WTC11 (cell line): Measurements from ENCODE around the gene REEP3. TPM values are rescaled to one million over a fixed set of nuclear protein-coding genes. Genes with fewer than 3 reads are reported as not detected.

Experiments used
- ATAC-seq: fragments of 200-7000 bp; cut with Tn5 transposase; 2 replicates; pipeline ENCODE4 v1.10.0; 2021; ENCODE audit warnings: mild to moderate bottlenecking, moderate library complexity
- CTCF ChIA-PET: fragments of 300-600 bp; sonication (Branson Sonifier 250); formaldehyde crosslinking; loops from one replicate; lab custom pipeline; 2021; ENCODE audit warnings: antibody characterized with exemption; lab: Charles Lee
- POLR2A ChIA-PET: fragments of 350-600 bp; sonication (Branson Sonifier 250); formaldehyde crosslinking; loops from one replicate; lab custom pipeline; 2021; ENCODE audit warnings: antibody characterized with exemption; lab: Charles Lee
- DNase-seq: peaks from one replicate; pipeline ENCODE4 v3.0.0; 2021; ENCODE audit warnings: low spot score
- H3K27ac Mint-ChIP-seq: 2 replicates; pipeline ENCODE4 v1.8.0; 2021; ENCODE audit warnings: mixed read lengths
- H3K27me3 Mint-ChIP-seq: 2 replicates; pipeline ENCODE4 v1.8.0; 2021; ENCODE audit warnings: low read depth, mild to moderate bottlenecking, moderate library complexity, mixed read lengths
- H3K36me3 Mint-ChIP-seq: 2 replicates; pipeline ENCODE4 v1.8.0; 2021; ENCODE audit warnings: mixed read lengths
- H3K4me1 Mint-ChIP-seq: 2 replicates; pipeline ENCODE4 v1.8.0; 2022; ENCODE audit warnings: mixed read lengths
- H3K4me3 Mint-ChIP-seq: 2 replicates; pipeline ENCODE4 v1.8.0; 2021; ENCODE audit warnings: mild to moderate bottlenecking, moderate library complexity, mixed read lengths
- H3K9me3 Mint-ChIP-seq: 2 replicates; pipeline ENCODE4 v1.8.0; 2021; ENCODE audit warnings: mixed read lengths
- ATF1 ChIP-seq: sonication (generic); formaldehyde crosslinking; IDR thresholded peaks from 2 replicates; pipeline ENCODE4 v1.8.1; 2023; ENCODE audit warnings: mild to moderate bottlenecking, moderate library complexity, missing genetic modification reagents
- E2F4 ChIP-seq: sonication (generic); formaldehyde crosslinking; IDR thresholded peaks from 2 replicates; pipeline ENCODE4 v1.8.1; 2022; ENCODE audit warnings: low read depth, mild to moderate bottlenecking, moderate library complexity, missing genetic modification reagents, borderline replicate concordance
- FOXP4 ChIP-seq: sonication (generic); formaldehyde crosslinking; IDR thresholded peaks from 2 replicates; pipeline ENCODE4 v1.8.0; 2022; ENCODE audit warnings: mild to moderate bottlenecking, missing genetic modification reagents
- GABPB1 ChIP-seq: sonication (generic); formaldehyde crosslinking; IDR thresholded peaks from 2 replicates; pipeline ENCODE4 v1.8.1; 2023; ENCODE audit warnings: mild to moderate bottlenecking, missing genetic modification reagents
- HMGA2 ChIP-seq: fragments of 250-450 bp; sonication (Bioruptor Pico); IDR thresholded peaks from 2 replicates; pipeline ENCODE4 v1.4.0; 2021; ENCODE audit warnings: mild to moderate bottlenecking, moderate library complexity
- IRF2 ChIP-seq: sonication (generic); formaldehyde crosslinking; IDR thresholded peaks from 2 replicates; pipeline ENCODE4 v1.8.0; 2022; ENCODE audit warnings: low read depth, missing genetic modification reagents, borderline replicate concordance
- JUN ChIP-seq: sonication (generic); formaldehyde crosslinking; IDR thresholded peaks from 2 replicates; pipeline ENCODE4 v1.8.0; 2023; ENCODE audit warnings: mild to moderate bottlenecking, missing genetic modification reagents
- MAX ChIP-seq: sonication (generic); formaldehyde crosslinking; IDR thresholded peaks from 2 replicates; pipeline ENCODE4 v1.8.0; 2022; ENCODE audit warnings: mild to moderate bottlenecking, missing genetic modification reagents
- MLX ChIP-seq: sonication (generic); formaldehyde crosslinking; IDR thresholded peaks from 2 replicates; pipeline ENCODE4 v1.8.1; 2023; ENCODE audit warnings: mild to moderate bottlenecking, missing genetic modification reagents, moderate library complexity
- NFYB ChIP-seq: sonication (generic); formaldehyde crosslinking; conservative IDR thresholded peaks from 2 replicates; pipeline ENCODE4 v1.8.0; 2022; ENCODE audit warnings: low read depth, missing genetic modification reagents
- PRRX2 ChIP-seq: fragments of 250-450 bp; sonication (Bioruptor Pico); IDR thresholded peaks from 2 replicates; pipeline ENCODE4 v1.8.0; 2021; ENCODE audit warnings: mild to moderate bottlenecking
- SMAD4 ChIP-seq: sonication (generic); formaldehyde crosslinking; IDR thresholded peaks from 2 replicates; pipeline ENCODE4 v1.8.0; 2022; ENCODE audit warnings: mild to moderate bottlenecking, missing genetic modification reagents
- USF2 ChIP-seq: sonication (generic); formaldehyde crosslinking; IDR thresholded peaks from 2 replicates; pipeline ENCODE4 v1.8.1; 2023; ENCODE audit warnings: mild to moderate bottlenecking, missing genetic modification reagents, moderate library complexity
- ZNF138 ChIP-seq: sonication (generic); formaldehyde crosslinking; conservative IDR thresholded peaks from 2 replicates; pipeline ENCODE4 v1.8.1; 2022; ENCODE audit warnings: mild to moderate bottlenecking, moderate library complexity, missing genetic modification reagents
- ZNF423 ChIP-seq: fragments of 250-450 bp; sonication (Bioruptor Pico); IDR thresholded peaks from 2 replicates; pipeline ENCODE4 v2.1.2; 2022; ENCODE audit warnings: mild to moderate bottlenecking, moderate library complexity
- total RNA-seq: library from RNA; stranded (reverse); gene quantifications from 3 replicates; pipeline ENCODE4 v1.2.3, GENCODE V29; 2021
- TF ChIP-seq, protein P1 (sequence below): sonication (generic); formaldehyde crosslinking; conservative IDR thresholded peaks from 2 replicates; pipeline ENCODE4 v1.8.1; 2022; ENCODE audit warnings: mild to moderate bottlenecking, missing genetic modification reagents
- TF ChIP-seq, protein P2 (sequence below): fragments of 250-450 bp; sonication (Bioruptor Pico); IDR thresholded peaks from 2 replicates; pipeline ENCODE4 v1.9.0; 2021; ENCODE audit warnings: mild to moderate bottlenecking
- TF ChIP-seq, protein P3 (sequence below): fragments of 250-450 bp; sonication (Bioruptor Pico); IDR thresholded peaks from 2 replicates; pipeline ENCODE4 v1.9.0; 2021; ENCODE audit warnings: mild to moderate bottlenecking
- TF ChIP-seq, protein P4 (sequence below): fragments of 250-450 bp; sonication (Bioruptor Pico); IDR thresholded peaks from 2 replicates; pipeline ENCODE4 v1.9.0; 2021; ENCODE audit warnings: moderate library complexity, mild to moderate bottlenecking, inconsistent platforms, borderline replicate concordance

REEP3 gene
- total RNA-seq, 1 experiment from 2014 or later = 18.5 TPM

DNA sequence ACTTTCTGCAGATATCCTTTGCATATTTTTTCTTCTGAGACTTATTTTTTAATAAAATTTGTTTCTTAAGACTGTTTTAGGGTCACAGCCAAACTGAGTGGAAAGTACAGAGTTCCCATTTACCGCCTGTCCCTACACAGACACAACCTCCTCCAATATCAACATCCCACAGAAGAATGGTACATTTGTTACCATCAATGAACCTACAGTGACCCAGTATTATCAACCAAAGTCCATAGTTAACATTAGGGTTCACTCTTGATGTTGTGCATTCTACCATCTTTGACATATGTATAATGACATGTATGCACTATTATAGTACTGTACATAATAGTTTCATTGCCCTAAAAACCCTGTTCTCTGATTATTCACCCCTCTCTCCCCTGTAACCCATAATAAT is 14.6 kb upstream of the REEP3 start:
- Mint-ChIP-seq H3K9me3 (no peaks in the 10 kb centered on the region), H3K36me3 (no peaks in the 10 kb centered on the region), H3K4me3 (no peak overlapping the region), H3K27me3 (no peaks in the 10 kb centered on the region), H3K4me1 (peaks cover 34% of the 10 kb centered on the region), H3K27ac (no peak overlapping the region)
- ChIA-PET CTCF (no interaction called here), POLR2A (no interaction called here)
- TF ChIP-seq FOXP4 (CRISPR knock-in tag) (no peak), HMGA2 (no peak), NFYB (CRISPR knock-in tag) (no peak), ZNF423 (CRISPR knock-in tag) (no peak), PRRX2 (CRISPR knock-in tag) (no peak), ZNF138 (CRISPR knock-in tag) (no peak), ATF1 (no peak), E2F4 (CRISPR knock-in tag) (no peak), USF2 (CRISPR knock-in tag) (no peak), GABPB1 (no peak), MAX (CRISPR knock-in tag) (no peak), MLX (no peak), IRF2 (CRISPR knock-in tag) (no peak)
- TF ChIP-seq, protein P1, sequence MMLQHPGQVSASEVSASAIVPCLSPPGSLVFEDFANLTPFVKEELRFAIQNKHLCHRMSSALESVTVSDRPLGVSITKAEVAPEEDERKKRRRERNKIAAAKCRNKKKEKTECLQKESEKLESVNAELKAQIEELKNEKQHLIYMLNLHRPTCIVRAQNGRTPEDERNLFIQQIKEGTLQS = no peak
- TF ChIP-seq, protein P2, sequence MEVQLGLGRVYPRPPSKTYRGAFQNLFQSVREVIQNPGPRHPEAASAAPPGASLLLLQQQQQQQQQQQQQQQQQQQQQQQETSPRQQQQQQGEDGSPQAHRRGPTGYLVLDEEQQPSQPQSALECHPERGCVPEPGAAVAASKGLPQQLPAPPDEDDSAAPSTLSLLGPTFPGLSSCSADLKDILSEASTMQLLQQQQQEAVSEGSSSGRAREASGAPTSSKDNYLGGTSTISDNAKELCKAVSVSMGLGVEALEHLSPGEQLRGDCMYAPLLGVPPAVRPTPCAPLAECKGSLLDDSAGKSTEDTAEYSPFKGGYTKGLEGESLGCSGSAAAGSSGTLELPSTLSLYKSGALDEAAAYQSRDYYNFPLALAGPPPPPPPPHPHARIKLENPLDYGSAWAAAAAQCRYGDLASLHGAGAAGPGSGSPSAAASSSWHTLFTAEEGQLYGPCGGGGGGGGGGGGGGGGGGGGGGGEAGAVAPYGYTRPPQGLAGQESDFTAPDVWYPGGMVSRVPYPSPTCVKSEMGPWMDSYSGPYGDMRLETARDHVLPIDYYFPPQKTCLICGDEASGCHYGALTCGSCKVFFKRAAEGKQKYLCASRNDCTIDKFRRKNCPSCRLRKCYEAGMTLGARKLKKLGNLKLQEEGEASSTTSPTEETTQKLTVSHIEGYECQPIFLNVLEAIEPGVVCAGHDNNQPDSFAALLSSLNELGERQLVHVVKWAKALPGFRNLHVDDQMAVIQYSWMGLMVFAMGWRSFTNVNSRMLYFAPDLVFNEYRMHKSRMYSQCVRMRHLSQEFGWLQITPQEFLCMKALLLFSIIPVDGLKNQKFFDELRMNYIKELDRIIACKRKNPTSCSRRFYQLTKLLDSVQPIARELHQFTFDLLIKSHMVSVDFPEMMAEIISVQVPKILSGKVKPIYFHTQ (CRISPR knock-in tag) = no peak
- DNase-seq = no peak
- ATAC-seq = no peak

DNA sequence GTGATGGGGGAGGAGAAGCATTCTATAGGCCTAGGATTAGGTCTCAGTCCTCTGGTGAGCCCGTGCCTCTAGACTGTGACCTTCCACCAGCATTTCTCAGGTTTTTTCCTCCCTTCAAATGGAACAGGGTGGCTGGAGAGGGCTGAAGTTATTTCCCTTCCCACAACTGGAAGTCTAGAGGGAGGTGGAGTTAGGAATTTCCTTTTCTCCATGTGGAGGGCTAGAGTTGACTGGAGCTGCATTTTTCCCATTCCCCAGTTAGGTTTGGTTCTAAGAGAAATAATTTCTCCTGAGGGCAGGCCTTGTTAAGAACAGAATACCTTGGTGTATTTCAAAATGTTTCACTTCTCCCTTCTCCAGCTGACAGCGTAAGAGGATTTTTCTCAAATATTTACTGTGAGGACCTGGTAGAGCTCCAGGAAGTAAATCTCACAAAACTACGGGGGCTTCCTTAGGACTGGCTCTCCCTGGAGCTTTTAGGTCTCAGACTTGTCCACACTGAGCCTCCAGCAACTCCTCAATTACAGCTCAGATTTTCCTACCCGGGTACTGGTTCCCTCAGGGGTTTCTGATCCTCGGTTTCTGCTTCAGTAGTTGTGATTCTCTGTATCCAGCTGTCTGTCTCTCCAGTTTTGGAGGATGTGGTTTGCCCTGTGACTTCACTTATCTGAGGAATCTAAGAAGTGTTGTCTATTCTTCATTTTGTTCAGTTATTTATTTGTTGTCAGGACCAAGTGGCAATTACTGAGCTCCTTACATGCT is 6.0 kb upstream of the REEP3 start:
- H3K36me3 Mint-ChIP-seq = no peaks in the 10 kb centered on the region; the same call in 1 of the 2 replicates
- peaks cover 64% of the 10 kb centered on the region for H3K4me1 Mint-ChIP-seq
- POLR2A ChIA-PET = no interaction called here
- ATAC-seq (peak; percentile 87), DNase-seq (no peak)
- no peaks in the 10 kb centered on the region for H3K27me3 Mint-ChIP-seq
- peaks cover 9% of the 10 kb centered on the region; the same call in 1 of the 2 replicates for H3K9me3 Mint-ChIP-seq
- TF ChIP-seq, protein P3, sequence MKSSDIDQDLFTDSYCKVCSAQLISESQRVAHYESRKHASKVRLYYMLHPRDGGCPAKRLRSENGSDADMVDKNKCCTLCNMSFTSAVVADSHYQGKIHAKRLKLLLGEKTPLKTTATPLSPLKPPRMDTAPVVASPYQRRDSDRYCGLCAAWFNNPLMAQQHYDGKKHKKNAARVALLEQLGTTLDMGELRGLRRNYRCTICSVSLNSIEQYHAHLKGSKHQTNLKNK (CRISPR knock-in tag) = no peak
- TF ChIP-seq, protein P4, sequence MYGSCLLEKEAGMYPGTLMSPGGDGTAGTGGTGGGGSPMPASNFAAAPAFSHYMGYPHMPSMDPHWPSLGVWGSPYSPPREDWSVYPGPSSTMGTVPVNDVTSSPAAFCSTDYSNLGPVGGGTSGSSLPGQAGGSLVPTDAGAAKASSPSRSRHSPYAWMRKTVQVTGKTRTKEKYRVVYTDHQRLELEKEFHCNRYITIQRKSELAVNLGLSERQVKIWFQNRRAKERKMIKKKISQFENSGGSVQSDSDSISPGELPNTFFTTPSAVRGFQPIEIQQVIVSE = no peak
- TF ChIP-seq SMAD4 (CRISPR knock-in tag) (no peak), HMGA2 (no peak), JUN (CRISPR knock-in tag) (no peak), MLX (no peak)
- TF ChIP-seq, protein P1 = no peak
- TF ChIP-seq, protein P2 (CRISPR knock-in tag) = no peak
- H3K27ac Mint-ChIP-seq = peak overlapping the region; percentile 97
- CTCF ChIA-PET = interaction anchor here (0.7 to 1.3 kb wide), 3 partner anchors 17 to 205 kb away, joined by 3 to 8 read pairs (median 4); no protein-coding TSS in a partner anchor
- H3K4me3 Mint-ChIP-seq = peak overlapping the region; percentile 24; the same call in 1 of the 2 replicates
